Activated naive CD4-positive, alpha-beta T cell (primary cell): ENCODE data around the gene C5orf24.
"Not testable (repeated sequence)": the region's sequence is repeated elsewhere in the genome, so short reads cannot be mapped to it uniquely, and the experiment has no call there.

Experiments used
- DNase-seq, 4 experiments: peaks; one replicate each; lab custom pipeline; 2025; lab: John Stamatoyannopoulos, UW

C5orf24 gene

DNA sequence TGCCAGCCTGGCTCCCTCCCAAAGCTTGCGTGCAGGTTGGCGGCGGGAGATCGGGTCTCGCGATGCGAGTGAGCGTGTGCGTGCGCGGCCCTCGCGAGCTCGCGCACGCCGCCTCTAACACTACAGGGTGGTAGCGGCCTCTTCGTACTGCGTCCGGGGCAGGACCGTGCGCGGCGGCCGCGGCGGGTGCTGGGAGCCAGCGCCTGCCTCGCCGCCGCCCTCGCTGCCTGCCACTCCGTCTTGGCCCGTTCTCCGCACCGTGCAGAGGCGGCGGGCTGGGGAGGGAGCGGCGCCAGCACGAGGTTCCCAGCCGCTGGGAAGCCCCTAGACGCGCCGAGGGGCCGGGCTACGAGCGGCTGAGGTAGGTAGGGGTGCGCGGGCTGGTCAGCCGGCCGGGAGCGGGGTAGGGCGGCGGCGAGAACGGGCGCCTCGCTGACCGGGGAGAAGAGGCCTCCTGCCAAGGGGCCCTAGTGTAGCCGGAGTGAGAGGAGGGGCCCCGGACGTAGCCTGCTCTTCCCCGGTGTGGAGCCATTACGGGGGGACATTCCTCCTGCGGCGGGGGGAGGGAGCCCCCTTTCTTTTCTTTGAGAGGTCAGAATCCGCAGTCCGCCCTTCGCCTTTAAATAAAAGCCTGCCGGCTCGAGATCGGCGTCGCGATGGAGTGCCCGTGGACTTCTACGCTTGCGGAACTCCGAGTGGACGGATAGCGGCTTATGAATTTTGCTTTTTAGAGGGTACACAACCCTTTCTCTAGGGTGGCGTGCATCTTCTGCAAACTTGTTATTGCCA lies at the start of gene C5orf24:
TSS of gene C5orf24 (plus strand) at position 117 of the 789 bp plus-strand sequence. CDS start 8,933 bp downstream, outside the sequence.
- peak; percentile 74 to 89 (median 84) for DNase-seq

DNA sequence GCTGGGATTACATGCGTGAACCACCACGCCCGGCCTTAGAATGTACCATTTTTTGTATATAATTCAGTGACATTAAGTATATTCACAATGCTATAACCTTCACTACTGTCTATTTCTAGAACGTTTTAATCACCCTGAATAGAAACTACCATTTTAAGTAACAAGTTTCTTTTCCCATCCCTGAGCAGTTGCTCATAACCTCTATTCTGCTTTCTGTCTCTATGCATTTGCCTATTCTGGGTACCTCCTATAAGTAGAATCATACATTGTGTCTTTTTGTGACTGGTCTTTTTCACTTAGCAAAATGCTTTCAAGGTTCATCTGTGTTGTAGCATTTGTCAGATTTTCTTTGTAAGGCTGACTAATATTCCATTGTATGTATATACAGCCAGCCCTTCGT lies 47.3 kb upstream of the C5orf24 start:
- DNase-seq = no peak

DNA sequence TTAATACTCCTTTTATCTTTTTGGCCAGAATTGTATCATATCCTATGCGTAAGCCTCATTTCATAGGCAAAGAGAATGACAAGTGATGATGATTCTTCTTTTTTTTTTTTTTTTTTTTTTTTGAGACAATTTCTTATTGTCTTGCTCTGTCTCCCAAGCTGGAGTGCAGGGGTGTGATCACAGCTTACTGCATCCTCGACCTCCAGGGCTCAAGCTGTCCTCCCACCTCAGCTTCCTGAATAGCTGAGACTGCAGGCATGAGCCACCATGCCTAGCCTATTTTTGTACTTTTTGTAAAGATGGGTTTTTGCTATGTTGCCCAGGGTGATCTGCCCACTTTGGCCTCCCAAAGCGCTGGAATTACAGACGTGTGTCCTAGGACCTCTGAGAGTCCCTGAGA lies 41.9 kb upstream of the C5orf24 start:
- no peak for DNase-seq

DNA sequence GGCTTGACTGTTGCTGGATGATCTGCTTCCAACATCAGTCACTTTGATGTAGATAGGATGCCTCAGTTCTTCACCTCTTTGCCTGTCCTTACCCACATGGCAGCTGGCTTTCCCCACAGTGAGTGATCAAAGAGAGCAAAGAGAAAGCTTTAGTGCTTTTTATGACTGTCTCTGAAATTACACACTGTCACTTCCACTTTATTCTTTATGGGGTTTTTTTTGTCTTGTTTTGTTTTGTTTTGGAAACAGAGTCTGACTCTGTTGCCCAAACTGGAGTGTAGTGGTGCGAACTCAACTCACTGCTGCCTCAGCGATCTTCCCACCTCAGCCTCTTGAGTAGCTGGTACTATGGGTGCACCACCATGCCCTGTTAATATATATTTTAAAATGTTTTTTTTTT lies 32.4 kb upstream of the C5orf24 start:
- DNase-seq = no peak

DNA sequence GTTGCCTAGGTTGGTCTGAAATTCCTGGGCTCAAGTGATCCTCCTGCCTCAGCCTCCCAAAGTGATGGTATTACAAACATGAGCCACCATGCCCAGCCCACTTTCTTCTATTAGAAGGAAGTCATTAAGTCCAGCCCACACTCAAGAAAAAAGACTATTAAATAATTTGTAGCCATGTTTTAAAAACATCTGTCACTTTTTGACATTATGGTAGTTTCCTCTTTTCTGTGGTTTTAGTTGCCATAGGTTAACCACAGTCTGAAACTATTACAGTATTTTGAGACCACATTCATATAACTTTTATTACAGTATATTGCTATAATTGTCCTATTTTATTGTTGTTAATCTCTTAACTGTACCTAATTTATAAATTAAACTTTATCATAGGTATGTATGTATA lies 31.9 kb upstream of the C5orf24 start:
- DNase-seq = no peak

DNA sequence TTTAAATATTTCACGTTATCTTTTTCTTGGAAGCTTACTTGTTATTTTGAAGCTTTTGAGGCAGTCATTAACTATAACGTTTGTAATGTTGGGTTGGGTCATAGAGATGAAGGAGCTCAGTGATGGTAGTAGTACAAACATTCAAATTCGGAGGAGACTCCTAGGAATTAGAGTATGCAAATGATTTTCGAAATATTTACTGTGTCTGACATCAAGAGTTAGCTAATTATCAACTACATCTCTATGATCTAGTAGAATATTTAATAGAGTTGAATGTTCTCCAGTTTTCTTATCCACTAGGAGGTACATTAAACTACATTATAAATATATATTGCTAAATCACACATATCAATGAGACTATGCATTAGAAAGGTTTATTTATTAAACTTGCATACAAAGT lies 28.8 kb upstream of the C5orf24 start:
- no peak for DNase-seq

DNA sequence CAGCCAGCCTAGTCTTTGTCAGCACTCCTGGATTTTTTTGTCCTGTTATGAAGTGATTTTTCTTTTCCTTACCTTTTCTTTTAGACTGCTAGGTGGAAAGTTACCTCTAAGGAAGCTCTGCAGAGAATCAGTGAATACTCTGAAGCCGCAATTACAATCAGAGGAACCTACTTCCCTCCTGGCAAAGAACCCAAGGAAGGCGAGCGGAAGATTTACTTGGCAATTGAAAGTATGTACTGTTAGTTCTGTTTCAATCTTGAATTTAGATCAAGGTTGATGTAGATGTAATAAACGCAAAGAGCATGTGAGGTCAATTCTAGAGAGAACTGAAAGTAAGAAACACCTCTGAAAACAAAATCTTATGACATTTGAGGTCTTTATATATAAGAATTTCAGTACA lies 27.0 kb upstream of the C5orf24 start:
- DNase-seq = no peak

DNA sequence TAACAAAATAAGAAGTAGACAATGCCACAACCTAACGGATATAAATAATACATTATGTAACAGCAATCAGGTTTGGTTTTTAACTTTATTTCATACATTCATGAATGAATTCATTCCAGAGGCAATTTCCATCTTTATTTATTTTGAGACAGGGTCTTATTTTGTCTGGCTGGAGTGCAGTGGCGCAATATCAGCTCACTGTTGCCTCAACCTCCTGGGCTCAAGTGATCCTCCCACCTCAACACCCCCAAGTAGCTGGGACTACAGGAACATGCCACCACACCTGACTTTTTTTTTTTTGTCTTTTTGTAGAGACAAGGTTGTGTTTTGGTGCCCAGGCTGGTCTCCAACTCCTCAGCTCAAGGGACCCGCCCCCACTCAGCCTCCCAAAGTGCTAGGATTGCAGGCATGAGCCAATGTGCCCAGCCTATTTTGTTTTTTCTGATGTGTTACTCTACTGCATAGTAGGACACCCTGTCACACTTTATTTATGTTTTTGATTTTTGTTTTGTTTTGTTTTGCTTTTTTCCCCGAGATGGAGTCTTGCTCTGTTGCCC lies 26.3 kb upstream of the C5orf24 start:
- DNase-seq = no peak

DNA sequence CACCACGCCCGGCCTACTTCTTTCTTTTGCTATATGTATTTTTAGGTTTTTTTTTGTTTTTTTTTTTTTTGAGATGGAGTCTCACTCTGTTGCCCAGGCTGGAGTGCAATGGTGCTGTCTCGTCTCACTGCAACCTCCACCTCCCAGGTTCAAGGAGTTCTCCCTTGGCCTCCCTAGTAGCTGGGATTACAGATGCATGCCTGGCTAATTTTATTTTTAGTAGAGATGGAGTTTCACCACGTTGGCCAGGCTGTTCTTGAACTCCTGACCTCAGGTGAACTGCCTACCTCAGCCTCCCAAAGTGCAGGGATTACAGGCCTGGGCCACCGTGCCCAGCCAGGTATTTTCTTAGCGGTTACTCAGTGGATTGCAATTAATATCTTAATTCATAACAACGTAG lies 23.9 kb upstream of the C5orf24 start:
- DNase-seq = no peak

DNA sequence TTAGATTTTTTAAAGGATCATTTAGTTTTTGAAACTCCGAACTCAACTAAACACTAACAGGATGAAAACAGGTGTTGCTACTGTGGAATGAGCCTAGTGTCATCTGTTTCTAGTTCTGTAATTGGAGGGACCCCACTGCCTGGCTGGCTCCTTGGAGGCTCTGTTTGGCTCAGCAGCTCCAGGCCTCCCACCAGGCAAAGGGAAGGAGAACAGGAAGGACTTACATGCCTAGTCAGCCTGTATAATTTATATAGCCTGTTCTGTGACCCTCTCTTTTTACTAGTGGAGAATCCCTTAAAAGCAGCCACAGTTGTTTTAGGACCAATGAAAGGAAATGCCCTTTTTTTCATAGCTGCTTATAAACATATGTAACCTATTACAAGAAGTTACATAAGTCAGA lies 21.1 kb upstream of the C5orf24 start:
- DNase-seq = no peak

DNA sequence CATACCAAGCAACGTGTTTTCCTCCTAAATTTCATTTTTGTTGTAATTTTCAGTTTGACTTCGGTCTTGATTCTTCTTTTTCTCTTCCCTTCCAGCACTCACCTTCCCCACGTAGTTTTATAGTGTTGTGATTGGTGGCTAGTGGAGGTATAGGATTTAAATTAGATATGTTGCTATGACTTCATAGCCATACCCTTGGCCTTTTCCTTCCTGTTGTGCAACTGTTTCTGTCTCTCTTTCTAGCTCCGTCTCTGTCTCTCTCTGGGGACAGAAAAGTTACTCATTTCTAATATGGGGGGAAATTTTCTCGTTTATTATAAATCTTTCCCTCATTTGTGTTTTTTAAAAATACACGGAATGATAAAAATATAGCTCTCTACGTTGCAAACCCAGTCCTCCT lies 20.6 kb upstream of the C5orf24 start:
- DNase-seq = no peak

DNA sequence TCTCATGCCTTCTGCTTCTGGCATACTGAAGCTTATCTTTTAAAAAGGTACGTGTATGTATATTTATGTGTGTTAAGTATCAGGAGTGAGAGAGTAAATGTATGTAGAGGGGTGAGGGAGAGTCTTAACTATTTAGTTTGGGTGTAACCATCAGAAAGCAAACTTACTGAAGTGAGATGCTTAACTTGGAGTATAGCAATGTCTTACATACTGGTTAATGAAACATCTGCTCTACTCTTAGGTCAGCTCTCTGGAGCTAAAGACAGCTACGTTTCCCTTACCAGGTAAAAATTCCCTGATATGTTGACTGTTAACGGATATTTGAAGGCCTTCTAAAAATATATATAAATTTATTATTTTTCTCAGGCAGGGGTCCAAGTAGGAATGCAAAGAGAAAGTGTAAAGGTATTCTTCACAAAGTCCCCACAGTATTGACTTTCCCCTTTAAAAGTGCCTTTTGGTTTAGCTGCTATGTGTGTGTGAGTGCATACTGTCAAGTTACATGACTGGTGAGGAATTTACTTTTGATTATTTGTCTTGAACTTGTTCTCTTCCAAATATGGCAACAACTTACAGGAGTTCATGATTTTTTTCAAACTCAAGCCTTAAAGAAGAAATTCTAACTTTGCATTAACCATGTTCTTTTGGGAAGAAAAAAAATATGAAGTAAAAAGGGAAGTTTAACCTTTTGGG lies 12.3 kb upstream of the C5orf24 start:
- DNase-seq = no peak

DNA sequence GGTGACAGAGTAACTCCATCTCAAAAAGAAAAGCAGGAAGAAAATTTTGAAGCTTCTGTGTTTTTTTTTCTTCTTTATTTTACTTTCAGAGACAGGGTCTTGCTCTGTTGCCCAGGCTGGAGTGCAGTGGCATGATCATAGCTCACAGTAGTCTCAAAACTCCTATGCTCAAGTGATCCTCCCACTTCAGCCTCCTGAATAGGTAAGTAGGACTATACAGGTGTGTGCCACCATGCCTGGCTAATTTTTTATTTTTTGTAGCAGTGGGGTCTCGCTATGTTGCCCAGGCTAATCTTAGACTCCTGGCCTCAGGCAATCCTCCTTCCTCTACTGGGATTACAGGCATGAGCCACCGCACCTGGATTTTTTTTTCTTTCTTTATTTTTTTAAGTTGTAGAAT lies 10.1 kb upstream of the C5orf24 start:
- no peak for DNase-seq

DNA sequence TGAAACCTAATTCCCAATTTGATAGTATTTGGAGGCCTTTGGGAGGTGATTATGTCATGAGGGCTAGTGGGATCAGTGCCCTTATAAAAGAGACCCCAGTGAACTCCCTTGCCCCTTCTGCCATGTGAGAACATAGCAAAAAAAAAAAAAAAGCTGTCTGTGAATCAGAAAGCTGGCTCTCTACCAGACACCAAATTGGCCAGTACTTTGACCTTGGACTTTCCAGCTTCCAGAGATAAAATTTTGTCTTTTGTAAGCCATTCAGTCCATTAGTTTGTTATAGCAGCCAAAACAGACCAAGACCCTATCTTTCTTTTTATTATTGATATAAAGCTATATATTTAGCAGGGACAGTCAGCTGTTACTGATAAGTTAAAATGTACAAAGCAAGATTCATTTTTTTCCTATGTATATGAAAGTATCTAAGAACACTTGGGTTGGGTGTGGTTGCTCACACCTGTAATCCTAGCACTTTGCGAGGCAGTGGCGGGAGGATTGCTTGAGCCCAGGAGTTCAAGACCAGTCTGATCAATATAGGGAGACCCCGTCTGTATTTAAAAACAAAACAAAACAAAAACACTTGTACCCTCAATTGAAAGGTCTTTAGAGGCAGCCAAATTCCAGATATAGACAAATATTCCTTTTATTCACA lies 8.1 kb upstream of the C5orf24 start:
- DNase-seq = no peak

DNA sequence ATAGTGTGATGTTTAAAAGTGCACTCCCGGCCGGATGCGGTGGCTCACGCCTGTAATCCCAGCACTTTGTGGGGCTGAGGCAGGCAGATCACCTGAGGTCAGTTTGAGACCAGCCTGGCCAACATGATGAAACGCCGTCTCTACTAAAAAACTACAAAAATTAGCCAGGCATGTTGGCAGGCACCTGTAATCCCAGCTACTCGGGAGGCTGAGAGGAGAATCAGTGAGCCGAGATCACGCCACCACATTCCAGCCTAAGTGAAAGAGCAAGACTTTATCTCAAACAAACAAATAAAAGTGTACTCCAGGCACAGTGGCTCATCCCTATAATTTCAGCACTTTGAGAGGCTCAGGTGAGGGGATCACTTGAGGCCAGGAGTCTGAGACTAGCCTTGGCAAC lies 7.4 kb upstream of the C5orf24 start:
- DNase-seq = not testable (repeated sequence)

DNA sequence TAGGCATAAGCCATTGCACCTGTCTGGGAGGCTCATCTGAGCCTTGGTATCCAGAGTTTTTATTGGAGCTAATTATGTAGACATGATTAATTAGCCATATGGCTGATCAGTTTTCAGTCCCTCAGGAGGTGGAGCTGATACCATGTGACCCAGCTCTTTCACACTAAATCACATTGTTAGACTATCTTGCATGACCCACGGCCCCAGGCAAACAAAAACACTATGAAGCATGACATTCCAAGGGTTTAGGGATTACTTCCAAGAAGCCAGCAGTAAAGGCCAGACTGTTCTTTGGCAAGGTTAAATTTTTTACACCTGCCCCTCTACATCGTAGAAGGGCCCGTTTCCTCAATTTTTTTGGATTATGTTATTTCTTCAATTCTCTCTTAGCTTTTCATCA lies 5.0 kb upstream of the C5orf24 start:
- DNase-seq = no peak

DNA sequence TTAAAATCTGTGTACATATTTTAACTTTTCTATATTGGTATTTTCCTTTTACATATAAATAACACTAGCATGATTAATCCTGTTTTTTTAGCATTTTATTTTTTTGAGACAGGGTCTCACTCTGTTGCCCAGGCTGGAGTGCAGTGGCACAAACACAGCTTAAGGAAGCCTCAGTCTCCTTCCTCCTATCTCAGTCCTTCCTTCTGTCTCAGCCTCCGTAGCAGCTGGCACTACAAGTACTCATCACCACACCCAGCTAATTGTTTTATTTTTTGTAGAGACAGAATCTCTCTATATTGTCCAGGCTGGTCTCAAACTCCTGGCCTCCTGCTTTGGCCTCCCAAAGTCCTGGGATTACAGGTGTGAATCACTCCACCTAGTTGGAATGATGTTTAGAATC lies 1.5 kb upstream of the C5orf24 start:
- no peak for DNase-seq

DNA sequence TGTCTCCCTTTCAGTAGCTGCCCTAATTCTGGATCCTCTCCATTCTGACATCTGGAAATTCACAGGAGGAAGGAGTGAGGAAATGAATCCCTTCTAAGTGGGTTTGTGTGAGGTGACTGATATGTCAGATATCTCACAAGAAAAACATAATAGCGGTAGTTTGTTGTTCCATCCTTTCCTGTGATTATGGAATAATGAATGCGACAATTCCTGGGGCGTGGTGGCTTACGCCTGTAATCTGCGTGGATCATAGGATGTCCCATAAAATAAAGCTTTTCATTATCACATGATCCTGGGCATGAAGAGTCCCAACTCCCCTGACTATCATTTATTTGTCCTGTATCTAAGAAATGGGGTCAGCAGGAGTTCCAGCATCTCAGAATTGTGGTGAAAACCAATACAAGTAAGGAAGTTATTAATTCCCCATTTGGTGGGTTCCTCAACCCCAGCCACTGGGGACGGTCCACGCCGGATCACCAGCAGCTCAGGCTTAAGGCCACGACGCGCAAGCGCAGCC lies 375 bp upstream of the C5orf24 start:
- no peak for DNase-seq

DNA sequence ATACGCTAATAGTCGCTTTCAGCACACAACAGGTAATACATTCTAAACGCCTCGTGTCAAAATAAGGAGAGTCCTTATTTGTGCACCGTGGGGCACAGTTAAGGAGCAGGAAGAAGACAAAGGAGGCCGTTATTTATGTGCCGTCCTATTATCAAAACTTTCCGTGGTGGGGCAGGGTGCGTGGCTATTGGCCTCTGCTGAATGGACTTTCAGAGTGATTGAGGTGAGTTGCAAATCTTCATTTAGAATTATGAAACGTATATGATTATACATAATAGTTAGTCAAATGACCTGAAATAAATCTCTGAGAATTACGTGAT lies 833 bp downstream of the C5orf24 start:
- no peak for DNase-seq

DNA sequence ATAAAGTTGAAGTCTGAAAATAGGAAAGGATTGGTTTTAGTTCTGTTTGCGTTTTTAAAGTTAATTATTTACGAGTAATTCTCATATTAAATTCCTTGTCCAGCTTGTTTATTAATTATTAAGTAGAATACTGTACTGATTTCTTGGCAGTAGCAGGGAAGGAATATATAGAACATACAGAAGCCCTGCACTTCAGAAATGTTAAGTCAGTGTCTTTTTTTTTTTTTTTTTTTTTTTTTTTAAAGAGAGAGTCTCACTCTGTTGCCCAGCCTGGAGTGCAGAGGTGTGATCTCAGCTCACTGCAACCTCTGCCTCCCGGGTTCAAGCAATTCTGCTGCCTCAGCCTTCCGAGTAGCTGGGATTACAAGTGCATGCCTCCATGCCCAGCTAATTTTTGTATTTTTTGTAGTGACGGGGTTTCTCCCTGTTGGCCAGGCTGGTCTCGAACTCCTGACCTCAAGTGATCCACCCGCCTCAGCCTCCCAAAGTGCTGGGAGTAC lies 3.7 kb downstream of the C5orf24 start:
- DNase-seq = not testable (repeated sequence)

DNA sequence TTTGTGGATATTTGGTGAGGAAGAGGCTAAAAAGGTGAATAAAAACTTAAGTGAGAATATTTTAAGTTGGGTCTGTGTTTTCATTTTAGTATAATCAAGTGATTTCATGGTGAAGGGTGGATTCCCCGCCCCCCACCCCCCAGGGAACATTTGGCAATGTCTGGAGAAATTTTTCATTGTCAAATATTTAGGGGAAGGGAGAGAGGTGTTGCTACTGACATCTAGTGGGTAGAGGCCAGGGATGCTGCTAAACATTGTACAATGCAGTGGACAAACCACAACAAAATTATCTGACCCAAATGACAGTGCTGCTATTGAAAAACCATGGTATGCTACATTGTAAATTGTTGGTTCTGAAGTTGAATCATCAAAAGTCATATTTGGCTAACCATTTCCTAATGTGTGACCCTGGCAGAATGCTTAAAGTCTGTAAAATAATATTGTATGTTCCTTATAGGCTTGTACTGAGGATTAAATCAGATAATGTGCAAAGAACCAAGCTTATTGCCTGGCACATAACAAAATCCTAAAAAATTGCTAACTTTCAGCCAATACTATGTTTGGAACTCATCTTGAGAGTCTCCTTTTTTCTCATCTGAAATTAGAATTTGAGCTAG lies 5.6 kb downstream of the C5orf24 start:
- DNase-seq = no peak

DNA sequence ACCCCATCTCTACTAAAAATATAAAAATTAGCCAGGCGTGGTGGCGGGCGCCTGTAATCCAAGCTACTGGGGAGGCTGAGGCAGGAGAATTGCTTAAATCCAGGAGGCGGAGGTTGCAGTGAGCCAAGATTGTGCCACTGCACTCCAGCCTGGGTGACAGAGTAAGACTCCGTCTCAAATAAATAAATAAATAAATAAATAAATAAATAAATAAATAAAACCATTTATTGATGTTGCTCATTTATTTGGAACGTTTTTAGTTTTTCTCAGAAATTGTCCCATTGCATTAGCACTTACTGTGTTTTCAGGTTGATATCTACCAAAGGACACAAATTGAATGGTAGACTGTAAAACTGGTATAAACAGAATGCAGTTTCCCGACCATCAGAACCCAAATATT lies 10.7 kb downstream of the C5orf24 start:
- DNase-seq = not testable (repeated sequence)
